GM19035 (cell line): ENCODE results near the gene GPR61.

Source experiments
- ATAC-seq: cut with Tn5 transposase; IDR thresholded peaks from one replicate; pipeline ENCODE4 v1.9.1; 2021; ENCODE audit not compliant: unreplicated experiment

The GPR61 gene, protein sequence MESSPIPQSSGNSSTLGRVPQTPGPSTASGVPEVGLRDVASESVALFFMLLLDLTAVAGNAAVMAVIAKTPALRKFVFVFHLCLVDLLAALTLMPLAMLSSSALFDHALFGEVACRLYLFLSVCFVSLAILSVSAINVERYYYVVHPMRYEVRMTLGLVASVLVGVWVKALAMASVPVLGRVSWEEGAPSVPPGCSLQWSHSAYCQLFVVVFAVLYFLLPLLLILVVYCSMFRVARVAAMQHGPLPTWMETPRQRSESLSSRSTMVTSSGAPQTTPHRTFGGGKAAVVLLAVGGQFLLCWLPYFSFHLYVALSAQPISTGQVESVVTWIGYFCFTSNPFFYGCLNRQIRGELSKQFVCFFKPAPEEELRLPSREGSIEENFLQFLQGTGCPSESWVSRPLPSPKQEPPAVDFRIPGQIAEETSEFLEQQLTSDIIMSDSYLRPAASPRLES

DNA sequence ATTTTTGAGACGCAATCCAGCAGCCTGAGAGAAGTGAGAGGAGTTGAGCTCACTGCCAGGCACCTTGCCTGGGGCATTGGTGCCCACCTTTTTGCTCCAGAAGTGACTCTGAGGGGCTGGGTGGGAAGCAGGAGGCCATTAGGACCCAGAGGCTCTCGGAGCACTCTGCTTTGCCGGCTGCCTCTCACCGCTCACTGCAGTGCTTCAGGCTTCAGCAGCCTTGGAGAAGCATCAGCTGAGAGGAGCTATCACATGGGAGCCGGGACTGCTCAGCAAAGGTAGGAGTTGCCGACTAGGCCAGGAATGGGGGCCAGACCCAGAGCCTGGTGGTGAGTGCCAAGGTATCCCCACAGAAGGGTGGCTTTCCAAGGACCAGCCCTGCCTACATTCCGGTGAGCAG is at the start of gene GPR61:
Gene GPR61 (plus strand): TSS at position 197 of the 400 bp plus-strand sequence. CDS start 3,151 bp downstream, outside the sequence.
- ATAC-seq: no peak

DNA sequence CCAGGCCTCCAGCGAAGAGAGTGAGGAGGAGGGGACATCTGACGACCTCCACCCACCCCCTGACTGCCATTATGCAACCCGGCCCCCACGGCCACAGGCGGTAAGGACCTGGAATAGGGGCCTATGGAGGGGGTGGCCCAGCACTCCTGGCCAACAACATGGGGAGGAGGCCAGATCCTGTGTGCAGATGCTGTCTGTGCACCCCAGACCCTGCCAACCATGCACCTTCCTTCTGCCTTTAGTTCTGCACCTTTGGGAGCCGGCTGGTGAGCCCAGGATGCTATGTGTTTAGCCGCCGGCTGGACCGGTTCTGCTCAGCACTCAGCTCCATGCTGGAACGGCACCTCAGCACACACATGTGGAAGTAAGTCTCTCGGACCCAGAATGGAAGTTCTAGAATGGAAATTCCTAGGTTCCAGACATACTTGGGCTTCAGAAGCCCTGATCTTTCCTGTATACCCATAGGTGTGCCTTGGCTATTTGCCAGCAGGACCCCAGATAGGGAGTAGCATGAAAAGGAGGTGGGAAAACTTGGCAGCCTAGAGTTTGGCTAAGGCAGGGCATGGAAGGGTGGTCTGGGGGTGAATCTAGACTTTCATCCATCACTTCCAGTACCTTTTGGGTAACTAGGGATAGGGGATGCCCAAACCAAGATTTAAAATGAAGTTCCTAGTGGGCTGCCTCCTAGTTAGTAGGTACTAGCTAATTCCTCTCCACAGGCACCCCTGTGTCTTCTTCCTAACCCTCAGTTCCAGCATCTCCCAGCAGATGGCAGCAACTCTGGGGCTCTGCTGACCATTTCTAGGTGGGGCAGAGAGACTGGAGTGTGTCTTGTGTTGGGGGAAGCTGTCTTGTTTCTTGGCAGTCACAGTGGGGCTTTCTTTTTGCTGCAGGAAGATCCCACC is 49.4 kb upstream of the GPR61 start:
- no peak for ATAC-seq

DNA sequence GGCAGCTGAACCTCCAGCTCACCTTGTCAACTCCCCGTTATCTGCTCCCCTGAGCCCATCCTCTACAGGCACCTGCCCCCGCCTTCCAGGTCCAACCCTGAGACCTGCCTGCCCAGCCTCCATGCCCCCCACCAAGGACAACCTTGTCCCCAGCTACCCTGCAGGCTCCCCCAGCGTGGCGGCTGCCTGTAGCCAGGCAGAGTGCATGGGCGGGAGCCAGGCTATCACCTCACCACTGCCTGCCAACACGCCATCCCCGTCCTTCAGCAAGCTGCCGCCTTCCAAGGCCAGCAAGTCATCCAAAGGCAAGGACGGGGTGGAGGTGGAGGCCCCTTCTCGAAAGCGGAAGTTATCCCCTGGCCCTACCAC is 48.8 kb upstream of the GPR61 start:
- ATAC-seq: no peak

DNA sequence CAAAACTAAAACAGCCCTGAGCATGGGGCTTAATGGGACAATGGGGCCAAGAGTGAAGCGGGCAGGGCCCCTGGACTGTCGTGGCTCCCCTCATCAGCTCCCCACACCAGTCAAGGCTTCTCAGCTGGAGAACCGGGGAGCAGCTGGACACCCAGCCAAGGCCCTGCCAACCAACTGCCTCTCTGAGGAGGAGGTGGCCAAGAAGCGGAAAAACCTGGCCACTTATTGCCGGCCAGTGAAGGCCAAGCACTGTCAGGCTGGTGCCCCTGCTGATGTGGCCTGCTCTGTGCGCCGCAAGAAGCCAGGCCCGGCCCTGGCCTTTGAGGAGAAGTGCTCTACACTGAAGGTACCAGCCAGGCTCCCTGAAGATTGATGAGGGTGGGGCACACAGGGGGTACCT is 48.3 kb upstream of the GPR61 start:
- no peak for ATAC-seq

DNA sequence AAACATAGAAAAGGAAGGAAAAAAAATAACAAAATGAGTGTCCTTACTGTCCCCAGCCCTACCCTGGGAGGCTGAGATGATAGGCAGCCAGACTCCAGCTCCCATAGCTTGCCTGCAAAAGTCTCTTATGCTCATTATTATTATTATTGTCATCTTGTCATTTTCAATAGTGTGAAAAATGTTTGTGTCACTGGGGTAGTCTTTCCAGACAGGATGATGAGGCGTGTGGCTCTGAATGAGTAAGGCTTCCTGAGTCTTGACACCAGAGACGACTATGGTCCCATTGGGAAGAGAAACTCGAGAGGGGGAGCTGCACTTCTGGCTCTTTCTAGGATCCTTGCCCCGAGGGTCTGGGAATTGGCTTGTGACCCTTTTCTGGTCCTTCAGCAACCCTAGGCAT is 46.9 kb upstream of the GPR61 start:
- no peak for ATAC-seq

DNA sequence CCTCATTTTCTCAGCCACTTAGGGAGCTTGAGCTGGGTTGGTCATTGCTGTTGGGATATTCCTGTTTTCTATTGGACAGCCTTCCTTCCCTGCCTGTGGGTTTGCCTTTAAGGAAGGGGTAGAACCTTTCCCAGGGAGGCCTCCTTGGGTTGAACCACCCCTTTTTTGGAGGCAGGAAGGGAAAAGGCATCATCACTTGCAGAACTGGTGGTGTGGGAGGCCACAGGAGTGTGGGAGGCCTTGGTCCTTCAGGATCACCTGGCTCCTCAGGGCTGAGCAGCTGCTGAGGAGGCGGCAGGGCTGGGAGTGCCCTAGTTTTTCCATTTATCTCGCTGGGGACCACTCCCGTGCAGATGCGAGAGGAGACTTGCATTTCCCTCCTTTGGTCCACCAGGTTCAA is 46.4 kb upstream of the GPR61 start:
- no peak for ATAC-seq

DNA sequence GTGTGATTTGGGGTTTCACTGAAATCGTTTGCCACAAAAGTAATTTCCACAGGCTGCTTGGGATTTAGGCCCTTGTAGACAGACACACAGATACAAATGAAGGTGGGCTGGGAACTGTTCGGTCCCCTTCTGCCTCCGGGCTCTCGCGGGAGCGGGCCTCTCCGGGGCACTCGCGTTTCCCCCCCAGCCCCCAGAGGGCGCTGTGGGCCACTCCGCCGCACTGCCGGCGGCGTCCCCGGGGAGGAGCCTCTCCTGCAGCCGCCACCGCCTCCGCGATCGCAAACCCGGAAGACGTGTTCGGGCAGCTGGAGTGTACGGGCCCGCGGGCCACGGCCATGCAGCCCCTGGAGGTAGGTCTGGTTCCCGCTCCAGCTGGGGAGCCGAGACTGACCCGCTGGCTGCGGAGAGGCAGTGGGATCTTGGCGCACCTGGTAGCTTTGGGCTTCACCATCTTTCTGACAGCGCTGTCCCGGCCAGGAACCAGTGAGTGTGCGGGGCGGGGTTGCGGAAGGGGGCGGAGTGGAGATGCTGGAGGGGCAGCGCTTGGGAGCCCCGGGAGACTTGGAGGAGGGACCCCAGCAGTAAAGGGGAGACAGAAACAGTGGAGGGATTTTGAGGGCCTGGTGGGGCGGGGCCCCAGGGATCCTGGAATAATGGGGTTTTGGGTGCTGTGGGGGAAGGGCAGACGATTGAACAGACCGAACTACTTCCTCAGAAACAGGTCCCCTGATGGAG is 45.7 kb upstream of the GPR61 start, which contains the start of gene CYB561D1:
Gene CYB561D1 (plus strand): TSS at position 290 of the 735 bp plus-strand sequence. CDS start 46 bp downstream, at position 336.
- ATAC-seq: peak; percentile 89

DNA sequence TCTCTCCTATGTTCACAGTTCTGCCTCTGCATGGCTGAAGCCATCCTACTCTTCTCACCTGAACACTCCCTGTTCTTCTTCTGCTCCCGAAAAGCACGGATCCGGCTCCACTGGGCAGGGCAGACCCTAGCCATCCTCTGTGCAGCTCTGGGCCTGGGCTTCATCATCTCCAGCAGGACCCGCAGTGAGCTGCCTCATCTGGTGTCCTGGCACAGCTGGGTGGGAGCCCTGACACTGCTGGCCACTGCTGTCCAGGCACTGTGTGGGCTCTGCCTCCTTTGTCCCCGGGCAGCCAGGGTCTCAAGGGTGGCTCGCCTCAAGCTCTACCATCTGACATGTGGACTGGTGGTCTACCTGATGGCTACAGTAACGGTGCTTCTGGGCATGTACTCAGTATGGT is 43.9 kb upstream of the GPR61 start:
- ATAC-seq: no peak

DNA sequence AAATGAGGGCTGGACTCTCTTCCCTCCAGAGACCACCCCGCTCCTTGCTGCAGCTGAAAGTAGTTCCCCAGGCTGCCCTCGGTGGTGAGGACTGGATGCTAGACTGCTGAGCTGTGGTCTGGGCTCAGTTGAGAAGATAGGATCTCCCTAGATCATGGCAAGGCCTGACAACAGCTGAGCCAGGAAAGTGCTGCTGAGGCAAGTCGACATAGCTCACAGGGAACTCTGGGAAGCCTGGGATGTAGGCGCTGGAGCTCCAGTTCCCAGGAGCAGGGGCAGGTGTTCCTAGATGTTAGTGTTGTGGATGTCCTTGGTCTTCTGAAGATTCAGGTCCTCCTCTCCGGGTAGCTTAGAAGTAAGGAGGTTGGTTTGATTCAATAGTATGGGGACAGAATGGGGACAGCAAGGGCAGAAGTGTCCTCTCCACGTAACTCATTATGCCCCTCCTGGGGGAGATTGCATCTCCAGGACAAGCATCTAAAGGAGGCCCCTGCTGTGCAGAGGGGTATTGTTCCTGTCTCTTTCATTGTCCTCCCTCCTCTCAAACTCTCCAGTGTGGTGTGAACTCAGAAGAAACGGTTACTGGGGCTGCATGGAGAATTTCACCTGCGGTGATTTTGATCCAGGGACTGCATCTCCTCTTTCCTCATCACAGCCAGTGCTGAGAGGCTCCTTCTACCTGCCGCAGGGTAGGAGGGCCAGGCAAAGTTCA is 42.1 kb upstream of the GPR61 start:
- no peak for ATAC-seq

DNA sequence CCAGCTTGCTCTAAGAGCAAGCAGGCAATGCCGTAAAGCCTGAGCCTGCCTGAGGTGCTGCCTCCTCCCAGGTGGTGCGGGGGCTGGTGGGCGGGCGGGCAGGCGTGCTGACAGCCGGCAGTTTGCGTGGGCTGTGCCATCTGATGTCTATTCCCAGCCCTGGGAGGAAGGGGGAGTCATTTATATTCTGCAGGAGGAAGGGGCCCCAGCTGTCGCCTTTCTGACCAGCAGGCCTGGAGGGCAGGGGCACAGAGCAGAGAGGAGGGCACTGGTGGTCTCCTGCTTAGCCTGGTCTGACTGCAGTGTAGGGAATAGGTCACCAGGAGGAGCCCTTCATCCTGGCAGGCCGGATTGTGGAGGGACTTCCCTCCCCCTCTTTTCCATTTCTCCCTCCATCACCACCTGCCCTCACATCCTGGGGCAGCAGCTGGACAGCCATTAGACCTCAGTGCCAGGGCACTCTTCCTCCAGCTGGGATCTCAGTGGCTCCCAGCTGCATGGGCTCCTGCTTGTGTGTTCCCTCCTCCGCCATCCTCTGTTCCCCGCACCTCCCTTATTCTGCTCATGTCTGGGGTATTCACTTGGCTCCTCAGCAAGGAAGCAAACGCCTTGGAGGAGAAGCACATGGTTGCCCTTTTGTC is 41.4 kb upstream of the GPR61 start:
- ATAC-seq: no peak

DNA sequence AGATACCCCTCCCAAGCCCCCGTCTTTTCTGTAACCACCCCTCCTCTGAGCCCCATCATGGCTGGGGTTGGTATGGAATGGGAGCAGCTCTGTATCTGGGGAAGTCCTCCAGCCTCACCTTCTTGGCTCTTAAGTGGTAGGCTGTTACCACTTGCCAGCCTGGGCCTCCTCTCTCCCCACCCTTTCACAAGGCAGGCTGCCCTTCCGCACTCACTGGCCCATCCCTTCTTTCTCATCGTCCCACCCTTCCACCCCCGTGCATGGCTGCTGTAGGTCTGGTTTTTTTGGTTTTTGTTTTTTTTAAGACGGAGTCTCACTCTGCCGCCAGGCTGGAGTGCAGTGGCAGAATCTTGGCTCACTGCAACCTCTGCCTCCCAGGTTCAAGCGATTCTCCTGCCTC is 40.6 kb upstream of the GPR61 start:
- no peak for ATAC-seq

DNA sequence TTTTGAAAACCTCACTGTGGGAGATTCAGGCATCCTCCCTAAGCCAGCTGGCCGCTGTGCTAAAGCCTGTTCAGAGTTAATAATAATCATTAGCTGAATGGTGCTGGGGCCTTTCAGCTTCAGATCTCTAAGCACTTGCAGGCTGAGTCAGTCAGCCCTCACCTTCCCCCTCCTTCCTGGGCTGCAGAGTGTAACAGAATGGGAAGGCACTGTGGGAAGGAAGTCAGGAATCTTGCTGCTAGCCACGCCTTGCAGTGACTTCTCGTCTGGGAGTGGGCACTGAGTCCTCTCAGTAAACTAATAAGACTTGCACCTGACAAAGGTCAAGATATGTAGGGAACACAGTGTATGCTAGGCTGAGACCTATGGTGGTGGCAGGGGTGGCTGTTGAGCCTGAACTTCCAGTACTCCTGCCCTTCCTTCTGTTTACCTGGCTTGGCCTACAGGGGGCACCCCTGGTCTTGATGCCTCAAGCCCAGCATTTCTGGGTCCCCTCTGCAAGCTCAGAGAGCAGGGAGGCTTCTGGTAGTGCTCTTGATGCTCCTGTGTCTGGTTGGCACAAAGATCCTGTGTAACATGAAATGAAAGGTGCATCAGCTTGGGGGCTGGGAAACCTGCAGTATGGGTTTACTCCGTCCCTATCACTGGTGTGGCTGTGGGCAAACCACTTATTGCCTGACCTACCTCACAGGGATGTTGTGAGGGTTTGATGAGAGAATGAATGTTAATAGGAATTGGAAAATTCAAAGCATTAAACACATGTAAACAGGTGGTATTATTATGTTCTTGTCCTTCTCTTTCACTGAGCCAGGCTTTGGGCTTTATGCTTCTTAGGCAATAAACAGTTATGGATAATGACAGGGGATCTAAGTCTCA is 39.8 kb upstream of the GPR61 start:
- ATAC-seq: no peak

DNA sequence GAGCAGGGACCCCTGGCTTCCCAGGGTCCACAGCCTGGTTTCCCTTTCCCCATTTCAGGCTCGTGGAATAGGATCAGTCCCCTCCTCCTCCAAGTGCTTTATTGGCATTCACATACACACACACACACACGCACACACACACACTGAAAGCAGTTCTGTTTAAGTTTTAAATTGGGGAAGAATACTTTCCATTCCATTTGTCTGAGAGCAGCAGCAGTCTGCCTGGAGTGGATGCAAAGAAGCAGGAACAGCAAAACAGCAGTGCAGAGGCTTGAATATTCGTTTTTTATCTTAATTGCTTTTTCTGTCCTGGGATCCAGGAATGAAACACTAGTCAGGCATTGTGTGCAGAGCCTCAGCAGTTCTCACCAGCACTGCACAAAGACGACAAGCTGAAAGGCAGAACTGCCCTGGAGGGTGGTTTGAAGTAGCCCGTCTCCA is 38.7 kb upstream of the GPR61 start:
- no peak for ATAC-seq

DNA sequence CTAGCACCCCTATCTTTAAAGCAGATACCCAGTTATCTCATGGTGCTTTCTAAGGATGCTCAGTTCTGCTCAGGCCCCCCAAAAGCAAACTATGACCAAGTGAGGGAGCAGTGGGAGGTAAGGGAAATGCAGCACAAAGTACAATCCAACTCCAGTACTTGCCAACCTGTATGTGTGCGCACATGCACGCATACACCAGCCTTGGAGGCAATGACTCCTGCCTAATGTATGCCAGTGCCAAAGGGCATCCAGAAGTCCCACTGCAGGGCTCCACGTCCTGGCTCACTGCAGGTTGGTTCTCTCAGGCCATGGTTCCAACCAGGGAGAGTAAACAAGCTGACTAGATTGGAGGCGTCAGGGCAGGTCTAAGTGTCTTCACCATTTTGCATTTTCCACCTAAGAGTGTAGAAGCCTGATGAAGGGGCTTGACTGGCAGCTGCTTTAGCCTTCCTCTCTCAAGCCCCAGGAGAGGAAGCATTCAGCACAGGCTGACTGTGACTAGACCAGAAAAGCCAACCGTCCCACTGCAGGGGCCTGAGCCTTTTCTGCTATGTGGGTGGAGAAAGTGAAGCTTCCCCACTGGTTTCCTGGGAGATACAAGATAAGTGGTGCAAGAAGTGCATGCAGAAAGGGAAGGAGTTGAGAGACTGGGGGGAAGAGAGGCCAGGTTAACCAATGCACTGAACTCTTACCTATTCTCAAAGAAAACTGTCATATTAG is 37.9 kb upstream of the GPR61 start:
- no peak for ATAC-seq

DNA sequence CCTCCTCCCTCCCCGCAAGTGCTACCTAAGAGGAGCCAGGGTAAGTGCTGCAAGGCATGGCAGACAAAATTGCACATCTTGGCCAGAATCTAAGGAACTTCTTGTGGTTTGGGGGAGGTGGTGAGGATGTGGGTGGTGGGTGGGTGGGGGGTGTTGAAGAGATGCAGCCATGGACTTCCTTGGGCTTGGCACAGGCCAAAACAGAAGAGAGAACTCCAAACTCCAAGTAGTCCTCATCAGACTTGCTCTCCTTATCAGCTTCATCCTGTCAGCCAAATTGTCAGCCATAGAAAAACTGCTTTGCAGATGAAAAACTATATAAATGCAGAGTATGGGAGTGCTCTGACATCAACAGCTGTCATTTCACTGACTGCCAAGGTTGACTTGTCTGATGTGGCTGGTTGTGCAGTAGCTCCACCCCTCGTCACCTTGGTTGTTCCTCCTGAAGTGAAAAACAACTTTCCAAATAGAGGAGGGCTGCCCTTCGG is 37.3 kb upstream of the GPR61 start:
- ATAC-seq: no peak

DNA sequence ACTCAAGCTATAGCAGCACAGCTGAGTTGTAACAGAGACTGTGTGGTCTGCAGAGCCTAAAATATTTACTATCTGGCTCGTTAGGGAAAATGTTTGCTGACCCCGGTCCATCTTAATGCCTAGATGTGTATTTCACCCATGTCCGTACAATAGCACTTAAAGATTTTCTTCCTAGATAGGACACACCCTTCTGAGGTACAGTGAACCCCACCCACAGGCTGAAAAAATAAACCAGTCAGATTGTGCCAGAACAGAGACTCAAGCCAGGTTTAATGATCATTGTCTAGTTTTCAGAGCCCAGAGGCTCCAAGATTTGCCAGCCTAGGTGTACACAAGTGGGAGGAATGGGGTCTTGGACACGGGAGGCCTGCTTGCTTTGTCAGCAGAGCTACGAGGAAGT is 35.7 kb upstream of the GPR61 start:
- no peak for ATAC-seq

DNA sequence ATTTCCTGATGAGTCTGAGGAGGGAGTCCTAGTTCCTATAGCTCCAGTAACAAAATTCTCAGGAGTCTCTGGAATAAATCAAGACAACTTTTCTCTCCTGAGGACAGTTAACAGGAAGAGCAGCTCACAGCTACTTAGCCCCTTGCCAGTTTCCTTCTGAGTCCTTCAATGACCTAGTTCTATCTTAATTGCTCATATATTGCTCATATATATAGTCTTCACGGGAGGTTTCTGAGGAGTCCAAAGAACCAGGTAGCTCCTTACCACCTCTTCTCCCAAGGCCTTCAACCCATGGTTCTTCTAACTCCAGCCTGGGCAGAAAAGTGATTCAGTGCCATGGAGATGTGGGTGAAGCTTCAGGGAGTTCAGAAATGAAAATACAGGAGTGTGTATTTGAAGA is 34.7 kb upstream of the GPR61 start:
- ATAC-seq: no peak
